Panc1 (cell line): ENCODE data around the gene RNF111. TPM values are rescaled to one million over a fixed set of nuclear protein-coding genes. Genes with fewer than 3 reads are reported as not detected.

ENCODE experiments used
- ATAC-seq: fragments of 200-7000 bp; cut with Tn5 transposase; 2 replicates; pipeline ENCODE4 v1.9.1; 2020; ENCODE audit warnings: mild to moderate bottlenecking, moderate library complexity
- BruUV-seq: library from RNA; stranded (reverse); fragments of 400-500 nt; replicated peaks from 2 replicates; lab custom pipeline; 2021; lab: Mats Ljungman, UMichigan
- CTCF ChIA-PET: fragments of 300-600 bp; sonication (Branson Sonifier 250); formaldehyde crosslinking; loops from one replicate; lab custom pipeline; 2022; ENCODE audit warnings: antibody characterized with exemption; lab: Charles Lee
- POLR2A ChIA-PET: fragments of 300-600 bp; sonication (Branson Sonifier 250); formaldehyde crosslinking; loops from one replicate; lab custom pipeline; 2022; ENCODE audit warnings: antibody characterized with exemption; lab: Charles Lee
- DNase-seq: peaks from one replicate; pipeline ENCODE4 v3.0.0-alpha.2; 2010; ENCODE audit warnings: low read depth, low spot score
- H3K27ac ChIP-seq: 2 replicates; pipeline ENCODE4 v1.5.1; 2011; ENCODE audit warnings: mild to moderate bottlenecking, low read length, inconsistent platforms
- H3K27me3 ChIP-seq: fragments of 200-500 bp; sonication (Bioruptor generic); 2 replicates; pipeline ENCODE4 v1.6.0; 2014; ENCODE audit warnings: low read length, inconsistent platforms; ENCODE audit not compliant: control insufficient read depth, insufficient read depth
- H3K36me3 ChIP-seq: fragments of 200-500 bp; sonication (Bioruptor generic); 2 replicates; pipeline ENCODE4 v1.5.1; 2014; ENCODE audit warnings: inconsistent platforms, mild to moderate bottlenecking, low read length, moderate library complexity; ENCODE audit not compliant: control insufficient read depth, insufficient read depth
- H3K4me1 ChIP-seq: 2 replicates; pipeline ENCODE4 v1.5.1; 2011; ENCODE audit warnings: inconsistent platforms, mild to moderate bottlenecking, low read length, moderate library complexity; ENCODE audit not compliant: control insufficient read depth, insufficient read depth
- H3K4me3 ChIP-seq, 2 experiments: 2 replicates each; pipeline ENCODE4 v1.5.1; 2011 to 2012; ENCODE audit warnings: low read depth in 2 of 2, low read length in 2 of 2, mild to moderate bottlenecking in 2 of 2, inconsistent platforms in 1 of 2, moderate library complexity in 1 of 2
- H3K9me3 ChIP-seq: fragments of 200-500 bp; sonication (Bioruptor generic); 2 replicates; pipeline ENCODE4 v1.5.1; 2014; ENCODE audit warnings: low read depth, mild to moderate bottlenecking, inconsistent platforms, low read length, moderate library complexity; ENCODE audit not compliant: control insufficient read depth, insufficient read depth
- CTCF ChIP-seq: fragments of 450-650 bp; IDR thresholded peaks from 2 replicates; pipeline ENCODE4 v1.5.1; 2017; ENCODE audit warnings: mild to moderate bottlenecking
- POLR2AphosphoS5 ChIP-seq: IDR thresholded peaks from 2 replicates; pipeline ENCODE4 v1.6.1; 2012; ENCODE audit warnings: mild to moderate bottlenecking, low read depth, low read length, moderate library complexity
- REST ChIP-seq, 2 experiments: IDR thresholded peaks; 2 replicates each; pipeline ENCODE4 v1.6.1; 2011 to 2012; ENCODE audit warnings: low read depth in 2 of 2, control low read depth in 1 of 2, low read length in 1 of 2, mild to moderate bottlenecking in 1 of 2, moderate library complexity in 1 of 2; ENCODE audit not compliant: insufficient read depth in 1 of 2
- SIN3A ChIP-seq: IDR thresholded peaks from 2 replicates; pipeline ENCODE4 v1.6.1; 2012; ENCODE audit warnings: low read depth, mild to moderate bottlenecking, low read length, moderate library complexity, borderline replicate concordance; ENCODE audit not compliant: insufficient read depth
- TCF7L2 ChIP-seq: IDR thresholded peaks from 2 replicates; pipeline ENCODE4 v1.6.1; 2011; ENCODE audit warnings: mild to moderate bottlenecking, low read depth, low read length, inconsistent platforms
- in situ Hi-C: cut with HindIII; loops from 2 replicates; pipeline ENCODE4 v1.10.0; 2016; ENCODE audit warnings: low sequenced_read_pairs, low pct_unique_long_range_greater_than_20kb
- intact Hi-C: fragments of 100-400 bp; cut with micrococcal nuclease; formaldehyde crosslinking; loops from one replicate; pipeline ENCODE4 v1.10.0; 2022; ENCODE audit not compliant: unreplicated experiment
- total RNA-seq: library from RNA; stranded (reverse); gene quantifications from one replicate; pipeline ENCODE4 v1.2.1, GENCODE V29; 2021; ENCODE audit not compliant: unreplicated experiment

RNF111 gene
- total RNA-seq, 1 experiment from 2014 or later, result 37.2 TPM

GRCh38 chr15:59111251-59111650 is 123.8 kb downstream of the RNF111 start:
- Histone ChIP-seq H3K27ac (no peak overlapping the region), H3K9me3 (no peaks in the 10 kb centered on the region), H3K4me3 (no peak overlapping the region), H3K27me3 (no peaks in the 10 kb centered on the region), H3K36me3 (peaks cover 28% of the 10 kb centered on the region), H3K4me1 (peaks cover 5% of the 10 kb centered on the region; the same call in 1 of the 2 replicates)
- intact Hi-C loops (no loop called here), in situ Hi-C loops (no loop called here)
- no TSS peak for BruUV-seq
- DNase-seq, result no peak
- CTCF ChIA-PET, result no interaction called here
- POLR2A ChIA-PET, result interaction anchor here (0.6 kb wide), 1 partner anchor 1360 kb away, joined by 8 read pairs; no protein-coding TSS in a partner anchor
- TF ChIP-seq POLR2AphosphoS5, result no peak
- no peak for ATAC-seq

GRCh38 chr15:59115047-59115446 is 127.6 kb downstream of the RNF111 start:
- no peaks in the 10 kb centered on the region for H3K4me1 ChIP-seq
- ChIA-PET POLR2A (no interaction called here), CTCF (no interaction called here)
- H3K27me3 ChIP-seq, result no peaks in the 10 kb centered on the region
- H3K9me3 ChIP-seq, result no peaks in the 10 kb centered on the region
- peaks cover 28% of the 10 kb centered on the region; the same call in 1 of the 2 replicates for H3K36me3 ChIP-seq
- H3K27ac ChIP-seq, result no peak overlapping the region
- intact Hi-C loops (no loop called here), in situ Hi-C loops (no loop called here)
- no peak for ATAC-seq
- BruUV-seq, result no TSS peak
- DNase-seq, result no peak
- no peak overlapping the region for H3K4me3 ChIP-seq
- TF ChIP-seq TCF7L2, result no peak
- no peak for TF ChIP-seq CTCF
- no peak for TF ChIP-seq SIN3A
- TF ChIP-seq POLR2AphosphoS5, result no peak
- no peak for TF ChIP-seq REST (IDR thresholded peaks at IDR 0.05; ENCODE audit: insufficient read depth in 1 of 2, low read depth in 2 of 2, low read length in 1 of 2)

- CTCF ChIA-PET, result interaction anchor here (0.6 kb wide), 1 partner anchor 129 kb away, joined by 4 read pairs; no protein-coding TSS in a partner anchor
- Histone ChIP-seq H3K9me3 (no peaks in the 10 kb centered on the region), H3K27ac (no peak overlapping the region), H3K27me3 (no peaks in the 10 kb centered on the region), H3K36me3 (peaks cover 24% of the 10 kb centered on the region; the same call in 1 of the 2 replicates), H3K4me1 (no peaks in the 10 kb centered on the region), H3K4me3 (no peak overlapping the region)
- POLR2A ChIA-PET, result interaction anchor here (0.5 kb wide), 1 partner anchor 263 kb away, joined by 6 read pairs; no protein-coding TSS in a partner anchor
- TF ChIP-seq REST (IDR thresholded peaks at IDR 0.05; ENCODE audit: insufficient read depth in 1 of 2, low read depth in 2 of 2, low read length in 1 of 2) (no peak), SIN3A (no peak), CTCF (no peak), TCF7L2 (no peak), POLR2AphosphoS5 (no peak)
- intact Hi-C loops (no loop called here), in situ Hi-C loops (no loop called here)
- ATAC-seq (no peak), DNase-seq (no peak)
- no TSS peak for BruUV-seq
These were observed 128.7 kb downstream of the RNF111 start for GRCh38 chr15:59116141-59116540.
